ENCODE measurements around the gene POLR1A. TPM values are rescaled to one million over a fixed set of nuclear protein-coding genes. Genes with fewer than 3 reads are reported as not detected.

The POLR1A gene
- total and polyA plus RNA-seq, 2 of the 8 experiments (the other 6 are each of a cell fraction or from before 2014, with no cell fraction given): 8.9 to 58.1 TPM

DNA sequence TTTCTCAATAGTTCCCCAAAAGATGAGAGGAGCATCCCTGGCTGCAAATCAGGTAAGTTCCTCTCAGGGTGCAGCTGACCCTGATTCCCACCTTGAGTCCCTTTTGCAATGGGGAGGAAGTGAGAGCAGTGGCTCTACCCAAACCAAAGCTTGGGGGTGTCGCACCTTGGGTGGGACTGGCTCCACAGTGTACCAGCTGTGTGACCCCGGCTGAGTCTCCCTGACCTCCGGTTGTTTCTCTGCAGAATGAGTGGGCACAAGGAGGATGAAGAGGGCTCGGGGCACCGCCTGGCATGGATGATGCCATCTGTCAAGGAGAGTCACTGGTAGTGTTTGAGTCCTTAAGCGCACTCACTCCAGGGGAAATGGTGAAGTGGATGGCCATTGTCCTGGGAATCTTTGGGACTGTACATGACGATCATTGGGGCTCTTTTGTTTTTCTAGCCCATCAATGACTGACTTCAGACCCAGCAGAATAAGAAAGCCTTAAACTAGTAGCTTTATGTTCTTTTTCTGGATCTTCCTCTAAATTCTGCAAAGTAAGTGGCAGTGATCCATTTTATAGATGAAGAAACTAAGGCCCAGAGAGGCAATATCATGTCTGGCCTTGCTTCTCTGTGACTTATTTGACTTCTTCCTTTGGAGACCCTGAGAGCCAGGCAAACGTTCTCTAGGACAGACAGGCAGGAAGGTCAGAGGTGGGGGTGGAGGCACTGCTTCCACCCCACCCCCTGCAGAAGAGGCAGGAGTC is 110.6 kb downstream of the POLR1A start:
- H4K20me1 ChIP-seq (replicated peaks in 1 of 2; ENCODE audit: control insufficient read depth in 1 of 2, insufficient read depth in 2 of 2, low read length in 2 of 2): no peaks in the 10 kb centered on the region
- no peak overlapping the region for H4K8ac ChIP-seq (ENCODE audit: extremely low read depth, insufficient read depth, low read length)
- no peak overlapping the region for H2BK5ac ChIP-seq (ENCODE audit: low read depth, low read length)
- no peak overlapping the region for H3K27ac ChIP-seq (ENCODE audit: low read depth, low read length)
- H2BK12ac ChIP-seq (ENCODE audit: low read depth, low read length): no peak overlapping the region
- 75% methylated on average over 8 of the region's 8 CpGs; no CpG with 5 or more reads in 1 of the 2 experiments for WGBS, 2 experiments (ENCODE audit: extremely low coverage in 1 of 2, insufficient coverage in 1 of 2, insufficient read length in 1 of 2, insufficient replicate concordance in 2 of 2, low coverage in 1 of 2, low lambda C conversion rate in 2 of 2, missing lambda C conversion rate in 1 of 2)
- no peak overlapping the region for H3K4ac ChIP-seq (replicated peaks; ENCODE audit: insufficient read length, low read depth, low read length)
- no peak overlapping the region for H3K9ac ChIP-seq (replicated peaks in 1 of 4; ENCODE audit: extremely low read depth in 1 of 4, low read depth in 3 of 4, low read length in 3 of 4)
- no peak for DNase-seq (ENCODE audit: low read depth in 1 of 2, low spot score in 2 of 2)
- H3K4me2 ChIP-seq (ENCODE audit: insufficient read depth in 1 of 2, low read depth in 2 of 2, low read length in 2 of 2): no peak overlapping the region
- no peak overlapping the region for H3K4me3 ChIP-seq (ENCODE audit: extremely low read depth in 1 of 4, insufficient read depth in 2 of 4, low read depth in 3 of 4, low read length in 4 of 4)
- H3K79me1 ChIP-seq (ENCODE audit: low read depth, low read length): no peaks in the 10 kb centered on the region
- ChIA-PET CTCF (ENCODE audit: partially characterized antibody) (no interaction called here), POLR2A (ENCODE audit: partially characterized antibody) (interaction anchor here (0.6 kb wide), 1 partner anchor 17 kb away, joined by 3 read pairs; no protein-coding TSS in a partner anchor)
- no peak overlapping the region for H4K5ac ChIP-seq (ENCODE audit: insufficient read length, low read depth, low read length)
- H4K91ac ChIP-seq (replicated peaks; ENCODE audit: insufficient read length, low read length): no peak overlapping the region
- no peaks in the 10 kb centered on the region for H3K9me3 ChIP-seq (ENCODE audit: insufficient read depth in 2 of 2, low read depth in 1 of 2, low read length in 1 of 2)
- no peak overlapping the region for H2BK20ac ChIP-seq (ENCODE audit: low read length)
- H3K23me2 ChIP-seq (ENCODE audit: low read depth, low read length): no peaks in the 10 kb centered on the region
- H2AK5ac ChIP-seq (ENCODE audit: low read depth, low read length): no peak overlapping the region
- no peaks in the 10 kb centered on the region for H3K79me2 ChIP-seq (ENCODE audit: control insufficient read depth in 1 of 2, insufficient read depth in 2 of 2, low read length in 2 of 2)
- no peak overlapping the region for H2AFZ ChIP-seq (ENCODE audit: low read length)
- H3K56ac ChIP-seq (replicated peaks; ENCODE audit: insufficient read length, low read depth, low read length): no peak overlapping the region
- H3K18ac ChIP-seq (ENCODE audit: extremely low read depth, low read length): no peak overlapping the region
- no peak for FAIRE-seq
- no peak overlapping the region for H3K23ac ChIP-seq (ENCODE audit: insufficient read length)
- H2BK15ac ChIP-seq (ENCODE audit: low read length): no peak overlapping the region
- H3K14ac ChIP-seq (ENCODE audit: insufficient read length): no peak overlapping the region
- H3K27me3 ChIP-seq (replicated peaks in 1 of 4; ENCODE audit: control insufficient read depth in 3 of 4, extremely low read depth in 1 of 4, insufficient read depth in 3 of 4, low read length in 3 of 4): no peaks in the 10 kb centered on the region
- no peaks in the 10 kb centered on the region for H3K36me3 ChIP-seq (ENCODE audit: control insufficient read depth in 2 of 4, insufficient read depth in 4 of 4, low read length in 3 of 4)
- peaks cover 0 to 4% (median 2%) of the 10 kb centered on the region in 4 experiments; a peak in 3 of 7 replicates for H3K4me1 ChIP-seq (replicated peaks in 1 of 4; ENCODE audit: control insufficient read depth in 3 of 4, insufficient read depth in 4 of 4, low read length in 3 of 4)
- no peak overlapping the region for H2BK120ac ChIP-seq (replicated peaks; ENCODE audit: low read depth, low read length)
- TF ChIP-seq SIX5 (IDR thresholded peaks at IDR 0.05; ENCODE audit: low read depth, low read length) (no peak), TAF1 (IDR thresholded peaks at IDR 0.05; ENCODE audit: low read depth, low read length) (no peak), SIRT6 (IDR thresholded peaks at IDR 0.05; ENCODE audit: low read length) (no peak), POLR2AphosphoS5 (IDR thresholded peaks at IDR 0.05; ENCODE audit: low read depth, low read length) (no peak), PHF8 (conservative IDR thresholded peaks at IDR 0.05; ENCODE audit: low read depth, low read length) (no peak), TBP (IDR thresholded peaks at IDR 0.05; ENCODE audit: low read depth, low read length) (no peak), RNF2 (IDR thresholded peaks at IDR 0.05; ENCODE audit: borderline replicate concordance, low read depth, low read length, missing control alignments, poor library complexity, severe bottlenecking) (no peak), EZH2 (IDR thresholded peaks at IDR 0.05; ENCODE audit: low read depth, low read length, severe bottlenecking) (no peak), TCF12 (IDR thresholded peaks at IDR 0.05; ENCODE audit: low read depth, low read length) (no peak), NRF1 (IDR thresholded peaks at IDR 0.05; ENCODE audit: low read depth, low read length) (no peak), HDAC2 (IDR thresholded peaks at IDR 0.05; ENCODE audit: borderline replicate concordance in 1 of 2, low read depth in 2 of 2, low read length in 2 of 2) (no peak), SP4 (IDR thresholded peaks at IDR 0.05; ENCODE audit: low read length) (no peak), YY1 (IDR thresholded peaks at IDR 0.05; ENCODE audit: low read depth, low read length) (no peak), BCL11A (IDR thresholded peaks at IDR 0.05; ENCODE audit: low read depth in 2 of 2, low read length in 2 of 2) (no peak)

Measured in H1 (cell line).